ENCODE results near the gene DPF3.

The DPF3 gene

DNA sequence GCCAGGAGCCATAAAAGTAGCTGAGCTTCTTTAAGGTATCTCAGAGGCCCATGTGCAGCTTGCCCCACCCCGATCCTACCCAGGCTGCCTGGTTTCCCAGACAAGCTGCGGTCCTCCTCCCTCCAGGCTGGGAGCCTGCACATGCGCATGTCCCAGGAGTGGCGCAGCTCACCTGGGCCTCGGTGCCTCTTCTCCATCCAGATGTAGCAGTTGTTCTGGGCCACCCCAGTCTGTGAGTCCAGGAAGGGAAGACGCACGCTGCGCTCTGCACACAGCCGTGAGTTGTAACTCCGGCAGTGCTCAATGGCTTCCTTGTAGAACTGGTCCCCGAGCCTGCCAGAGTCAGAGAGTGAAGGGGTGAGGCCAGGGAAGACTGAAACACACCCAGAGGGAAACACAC lies 122.3 kb downstream of the DPF3 start:
- no CpG with 5 or more reads among the region's 11 CpGs for WGBS, 2 donors (ENCODE audit: extremely low coverage in 2 of 2, insufficient read length in 2 of 2, insufficient replicate concordance in 1 of 2)
- Histone ChIP-seq H3K4me3 (ENCODE audit: low read length in 2 of 2) (peak overlapping the region in 1 of 2 donors; percentile 61), H2BK15ac (ENCODE audit: low read length) (no peak overlapping the region), H3K27ac (replicated peaks; ENCODE audit: low read length) (no peak overlapping the region), H3K79me1 (ENCODE audit: low read depth, low read length) (peaks cover 2% of the 10 kb centered on the region), H3K4ac (ENCODE audit: low read length) (no peak overlapping the region), H2BK5ac (ENCODE audit: low read length) (peak overlapping the region; percentile 11), H3K9ac (ENCODE audit: low read depth, low read length, poor library complexity) (no peak overlapping the region), H4K91ac (ENCODE audit: low read depth, low read length, poor library complexity) (no peak overlapping the region), H3K27me3 (ENCODE audit: control insufficient read depth in 3 of 3, insufficient read depth in 3 of 3, low read depth in 1 of 3, low read length in 3 of 3) (no peaks in the 10 kb centered on the region), H3K36me3 (replicated peaks in 1 of 2; ENCODE audit: control insufficient read depth in 2 of 2, insufficient read depth in 2 of 2, low read length in 2 of 2) (no peaks in the 10 kb centered on the region), H3K14ac (ENCODE audit: low read length) (peak overlapping the region; percentile 2), H2AK5ac (ENCODE audit: low read depth, low read length) (no peak overlapping the region), H3K4me2 (ENCODE audit: insufficient read depth, low read length, poor library complexity, severe bottlenecking) (no peak overlapping the region), H4K8ac (ENCODE audit: low read depth, low read length) (no peak overlapping the region), H2BK120ac (ENCODE audit: low read depth, low read length) (no peak overlapping the region), H2BK12ac (ENCODE audit: low read length) (no peak overlapping the region), H2AFZ (ENCODE audit: low read length) (no peak overlapping the region), H3K4me1 (ENCODE audit: control insufficient read depth in 2 of 2, insufficient read depth in 1 of 2, low read depth in 1 of 2, low read length in 2 of 2) (no peaks in the 10 kb centered on the region), H3K9me3 (replicated peaks in 1 of 2; ENCODE audit: control insufficient read depth in 2 of 2, insufficient read depth in 1 of 2, low read depth in 1 of 2, low read length in 2 of 2) (peaks cover 0 to 2% of the 10 kb centered on the region in 2 donors), H3K18ac (ENCODE audit: low read length) (no peak overlapping the region), H3K23ac (ENCODE audit: low read depth, low read length, poor library complexity) (no peak overlapping the region)
- DNase-seq (ENCODE audit: low spot score): no peak

- H2BK5ac ChIP-seq (ENCODE audit: low read length): no peak overlapping the region
- H2AFZ ChIP-seq (ENCODE audit: low read length): no peak overlapping the region
- WGBS, 2 donors (ENCODE audit: extremely low coverage in 2 of 2, insufficient read length in 2 of 2, insufficient replicate concordance in 1 of 2): no CpG with 5 or more reads among the region's 3 CpGs
- H3K36me3 ChIP-seq (replicated peaks in 1 of 2; ENCODE audit: control insufficient read depth in 2 of 2, insufficient read depth in 2 of 2, low read length in 2 of 2): no peaks in the 10 kb centered on the region
- DNase-seq (ENCODE audit: low spot score): no peak
- H3K4me2 ChIP-seq (ENCODE audit: insufficient read depth, low read length, poor library complexity, severe bottlenecking): no peak overlapping the region
- peaks cover 0 to 2% of the 10 kb centered on the region in 2 donors for H3K9me3 ChIP-seq (replicated peaks in 1 of 2; ENCODE audit: control insufficient read depth in 2 of 2, insufficient read depth in 1 of 2, low read depth in 1 of 2, low read length in 2 of 2)
- no peaks in the 10 kb centered on the region for H3K4me1 ChIP-seq (ENCODE audit: control insufficient read depth in 2 of 2, insufficient read depth in 1 of 2, low read depth in 1 of 2, low read length in 2 of 2)
- no peak overlapping the region for H3K14ac ChIP-seq (ENCODE audit: low read length)
- H3K18ac ChIP-seq (ENCODE audit: low read length): no peak overlapping the region
- no peak overlapping the region for H3K4ac ChIP-seq (ENCODE audit: low read length)
- H2BK15ac ChIP-seq (ENCODE audit: low read length): no peak overlapping the region
- no peak overlapping the region for H3K23ac ChIP-seq (ENCODE audit: low read depth, low read length, poor library complexity)
- H2AK5ac ChIP-seq (ENCODE audit: low read depth, low read length): no peak overlapping the region
- no peaks in the 10 kb centered on the region for H3K27me3 ChIP-seq (ENCODE audit: control insufficient read depth in 3 of 3, insufficient read depth in 3 of 3, low read depth in 1 of 3, low read length in 3 of 3)
- no peak overlapping the region for H2BK12ac ChIP-seq (ENCODE audit: low read length)
- no peak overlapping the region for H4K8ac ChIP-seq (ENCODE audit: low read depth, low read length)
- H2BK120ac ChIP-seq (ENCODE audit: low read depth, low read length): no peak overlapping the region
- no peaks in the 10 kb centered on the region for H3K79me1 ChIP-seq (ENCODE audit: low read depth, low read length)
- no peak overlapping the region for H3K9ac ChIP-seq (ENCODE audit: low read depth, low read length, poor library complexity)
- no peak overlapping the region for H4K91ac ChIP-seq (ENCODE audit: low read depth, low read length, poor library complexity)
- H3K4me3 ChIP-seq (ENCODE audit: low read length in 2 of 2): no peak overlapping the region
- H3K27ac ChIP-seq (replicated peaks; ENCODE audit: low read length): no peak overlapping the region
These were observed 127.6 kb downstream of the DPF3 start for GRCh38 chr14:72766296-72766695.

DNA sequence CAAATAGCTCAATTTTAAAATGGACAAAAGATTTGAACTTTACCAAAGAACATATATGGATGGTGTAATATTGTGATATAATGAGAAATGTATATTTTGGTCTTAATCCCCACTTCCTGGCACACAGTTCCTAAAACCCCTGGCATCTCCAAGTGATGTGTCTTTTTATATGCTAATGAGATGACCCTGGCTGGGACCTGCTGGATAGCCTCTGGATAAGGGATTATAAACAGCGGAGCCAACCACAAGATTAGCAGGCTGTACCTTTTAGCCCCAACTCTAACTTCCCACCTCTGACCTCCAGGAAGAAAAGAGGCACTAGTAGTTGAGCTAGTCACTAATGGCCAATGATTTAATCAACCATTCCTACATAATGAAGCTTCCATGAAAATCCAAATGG lies 130.0 kb downstream of the DPF3 start:
- no peak overlapping the region for H3K4ac ChIP-seq (ENCODE audit: low read length)
- no peak overlapping the region for H2BK15ac ChIP-seq (ENCODE audit: low read length)
- no peak overlapping the region for H4K91ac ChIP-seq (ENCODE audit: low read depth, low read length, poor library complexity)
- no CpG with 5 or more reads among the region's 1 CpG for WGBS, 2 donors (ENCODE audit: extremely low coverage in 2 of 2, insufficient read length in 2 of 2, insufficient replicate concordance in 1 of 2)
- H2BK120ac ChIP-seq (ENCODE audit: low read depth, low read length): no peak overlapping the region
- H3K9me3 ChIP-seq (replicated peaks in 1 of 2; ENCODE audit: control insufficient read depth in 2 of 2, insufficient read depth in 1 of 2, low read depth in 1 of 2, low read length in 2 of 2): peaks cover 0 to 10% of the 10 kb centered on the region in 2 donors
- no peak overlapping the region for H3K14ac ChIP-seq (ENCODE audit: low read length)
- H2AK5ac ChIP-seq (ENCODE audit: low read depth, low read length): no peak overlapping the region
- H3K23ac ChIP-seq (ENCODE audit: low read depth, low read length, poor library complexity): no peak overlapping the region
- no peak overlapping the region for H4K8ac ChIP-seq (ENCODE audit: low read depth, low read length)
- no peak for DNase-seq (ENCODE audit: low spot score)
- H2BK5ac ChIP-seq (ENCODE audit: low read length): no peak overlapping the region
- H2AFZ ChIP-seq (ENCODE audit: low read length): no peak overlapping the region
- H3K4me2 ChIP-seq (ENCODE audit: insufficient read depth, low read length, poor library complexity, severe bottlenecking): no peak overlapping the region
- H2BK12ac ChIP-seq (ENCODE audit: low read length): no peak overlapping the region
- H3K27ac ChIP-seq (replicated peaks; ENCODE audit: low read length): no peak overlapping the region
- no peaks in the 10 kb centered on the region for H3K4me1 ChIP-seq (ENCODE audit: control insufficient read depth in 2 of 2, insufficient read depth in 1 of 2, low read depth in 1 of 2, low read length in 2 of 2)
- H3K27me3 ChIP-seq (ENCODE audit: control insufficient read depth in 3 of 3, insufficient read depth in 3 of 3, low read depth in 1 of 3, low read length in 3 of 3): no peaks in the 10 kb centered on the region
- H3K79me1 ChIP-seq (ENCODE audit: low read depth, low read length): no peaks in the 10 kb centered on the region
- H3K36me3 ChIP-seq (replicated peaks in 1 of 2; ENCODE audit: control insufficient read depth in 2 of 2, insufficient read depth in 2 of 2, low read length in 2 of 2): no peaks in the 10 kb centered on the region
- no peak overlapping the region for H3K4me3 ChIP-seq (ENCODE audit: low read length in 2 of 2)
- no peak overlapping the region for H3K9ac ChIP-seq (ENCODE audit: low read depth, low read length, poor library complexity)
- no peak overlapping the region for H3K18ac ChIP-seq (ENCODE audit: low read length)

DNA sequence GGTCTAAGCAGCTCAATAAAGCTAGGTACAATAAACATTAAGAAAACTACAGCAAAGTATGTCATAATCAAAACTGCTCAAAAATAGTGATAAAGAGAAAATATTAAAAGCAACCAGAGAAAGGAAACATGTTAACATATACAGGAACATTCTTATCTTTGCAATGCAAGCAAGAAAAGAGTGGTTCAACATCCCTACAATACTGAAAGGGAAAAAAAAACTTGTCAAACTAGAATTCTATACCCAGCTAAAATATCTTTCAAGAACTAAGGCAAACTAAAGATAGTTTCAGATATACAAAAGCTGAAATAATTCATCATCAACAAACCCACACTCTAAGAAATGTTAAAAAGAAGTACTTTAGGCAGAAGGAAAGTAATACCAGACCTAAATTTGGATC lies 134.2 kb downstream of the DPF3 start:
- Histone ChIP-seq H3K23ac (ENCODE audit: low read depth, low read length, poor library complexity) (no peak overlapping the region), H3K27me3 (ENCODE audit: control insufficient read depth in 3 of 3, insufficient read depth in 3 of 3, low read depth in 1 of 3, low read length in 3 of 3) (no peaks in the 10 kb centered on the region), H3K18ac (ENCODE audit: low read length) (no peak overlapping the region), H3K4me3 (ENCODE audit: low read length in 2 of 2) (no peak overlapping the region), H2BK5ac (ENCODE audit: low read length) (no peak overlapping the region), H2BK12ac (ENCODE audit: low read length) (no peak overlapping the region), H3K27ac (replicated peaks; ENCODE audit: low read length) (no peak overlapping the region), H3K14ac (ENCODE audit: low read length) (no peak overlapping the region), H3K79me1 (ENCODE audit: low read depth, low read length) (no peaks in the 10 kb centered on the region), H2BK15ac (ENCODE audit: low read length) (no peak overlapping the region), H3K9ac (ENCODE audit: low read depth, low read length, poor library complexity) (no peak overlapping the region), H4K8ac (ENCODE audit: low read depth, low read length) (no peak overlapping the region), H3K4ac (ENCODE audit: low read length) (no peak overlapping the region), H2AK5ac (ENCODE audit: low read depth, low read length) (no peak overlapping the region), H4K91ac (ENCODE audit: low read depth, low read length, poor library complexity) (no peak overlapping the region), H3K36me3 (replicated peaks in 1 of 2; ENCODE audit: control insufficient read depth in 2 of 2, insufficient read depth in 2 of 2, low read length in 2 of 2) (no peaks in the 10 kb centered on the region), H3K4me2 (ENCODE audit: insufficient read depth, low read length, poor library complexity, severe bottlenecking) (no peak overlapping the region), H2AFZ (ENCODE audit: low read length) (no peak overlapping the region), H3K9me3 (replicated peaks in 1 of 2; ENCODE audit: control insufficient read depth in 2 of 2, insufficient read depth in 1 of 2, low read depth in 1 of 2, low read length in 2 of 2) (peaks cover 3 to 10% of the 10 kb centered on the region in 2 donors), H3K4me1 (ENCODE audit: control insufficient read depth in 2 of 2, insufficient read depth in 1 of 2, low read depth in 1 of 2, low read length in 2 of 2) (no peaks in the 10 kb centered on the region), H2BK120ac (ENCODE audit: low read depth, low read length) (no peak overlapping the region)
- DNase-seq (ENCODE audit: low spot score): no peak

All from neuronal stem cell (in vitro differentiated cells).